GM12865 (cell line): ENCODE data around the gene TMEM256.

Experiments
- DNase-seq: peaks from one replicate; pipeline ENCODE4 v3.0.0; 2010; ENCODE audit warnings: low read depth
- H3K4me3 ChIP-seq: 2 replicates; pipeline ENCODE4 v1.5.1; 2011; ENCODE audit warnings: mild to moderate bottlenecking, low read depth, low read length, control low read depth
- CTCF ChIP-seq: IDR thresholded peaks from 2 replicates; pipeline ENCODE4 v1.5.1; 2011; ENCODE audit warnings: low read length, control low read depth, low read depth, inconsistent platforms; ENCODE audit not compliant: insufficient read depth; ENCODE audit errors: missing control alignments

TMEM256 gene

GRCh38 chr17:7437369-7437863, 33.5 kb upstream of the TMEM256 start:
- DNase-seq: no peak
- TF ChIP-seq CTCF: no peak
- H3K4me3 ChIP-seq: peak overlapping the region; percentile 92

- peak; percentile 92 for DNase-seq
- peak; percentile 78 for TF ChIP-seq CTCF
- H3K4me3 ChIP-seq: peak overlapping the region; percentile 58
Observed at GRCh38 chr17:7436556-7437368, 32.9 kb upstream of the TMEM256 start.

GRCh38 chr17:7435676-7436555, 32.0 kb upstream of the TMEM256 start:
- peak overlapping the region; percentile 58 for H3K4me3 ChIP-seq
- TF ChIP-seq CTCF: peak; percentile 34
- DNase-seq: peak; percentile 70

- DNase-seq: no peak
- no peak overlapping the region for H3K4me3 ChIP-seq
- TF ChIP-seq CTCF: no peak
Observed at GRCh38 chr17:7432296-7432695, 28.4 kb upstream of the TMEM256 start.

- TF ChIP-seq CTCF: no peak
- no peak for DNase-seq
- H3K4me3 ChIP-seq: no peak overlapping the region
Observed at GRCh38 chr17:7431231-7431630, 27.3 kb upstream of the TMEM256 start.

GRCh38 chr17:7429722-7430121, 25.8 kb upstream of the TMEM256 start:
- no peak overlapping the region for H3K4me3 ChIP-seq
- TF ChIP-seq CTCF: no peak
- no peak for DNase-seq
